ENCODE results near the gene CFDP1. TPM values are rescaled to one million over a fixed set of nuclear protein-coding genes. Genes with fewer than 3 reads are reported as not detected.

Gene CFDP1
- total RNA-seq, 1 donor from 2014 or later, result 60.2 TPM

GRCh38 chr16:75265911-75266701 lies 167.2 kb downstream of the CFDP1 start:
- peak; percentile 79 for DNase-seq (ENCODE audit: low spot score)

- no peak for DNase-seq (ENCODE audit: low spot score)
Measured at GRCh38 chr16:75264999-75265910, 168.0 kb downstream of the CFDP1 start.

- no peak for DNase-seq (ENCODE audit: low spot score)
Measured at GRCh38 chr16:75264457-75264998, 168.8 kb downstream of the CFDP1 start.

GRCh38 chr16:75263963-75264445 lies 169.3 kb downstream of the CFDP1 start:
- no peak for DNase-seq (ENCODE audit: low spot score)

- DNase-seq (ENCODE audit: low spot score), result no peak
Measured at GRCh38 chr16:75263291-75263962, 169.9 kb downstream of the CFDP1 start.

- DNase-seq (ENCODE audit: low spot score), result no peak
Measured at GRCh38 chr16:75262800-75263127, 170.5 kb downstream of the CFDP1 start.

GRCh38 chr16:75262104-75262799 lies 171.1 kb downstream of the CFDP1 start:
- no peak for DNase-seq (ENCODE audit: low spot score)

GRCh38 chr16:75261590-75262078 lies 171.7 kb downstream of the CFDP1 start:
- no peak for DNase-seq (ENCODE audit: low spot score)

GRCh38 chr16:75260851-75261589 lies 172.3 kb downstream of the CFDP1 start:
- DNase-seq (ENCODE audit: low spot score), result no peak

GRCh38 chr16:75258807-75259141 lies 174.5 kb downstream of the CFDP1 start:
- no peak for DNase-seq (ENCODE audit: low spot score)

- no peak for DNase-seq (ENCODE audit: low spot score)
Measured at GRCh38 chr16:75257886-75258806, 175.2 kb downstream of the CFDP1 start.

- DNase-seq (ENCODE audit: low spot score), result no peak
Measured at GRCh38 chr16:75256696-75257343, 176.5 kb downstream of the CFDP1 start.

GRCh38 chr16:75256059-75256571 lies 177.2 kb downstream of the CFDP1 start:
- DNase-seq (ENCODE audit: low spot score), result no peak

- no peak for DNase-seq (ENCODE audit: low spot score)
Measured at GRCh38 chr16:75254359-75254837, 178.9 kb downstream of the CFDP1 start.

GRCh38 chr16:75252946-75253911 lies 180.1 kb downstream of the CFDP1 start:
- DNase-seq (ENCODE audit: low spot score), result no peak

GRCh38 chr16:75252049-75252864 lies 181.0 kb downstream of the CFDP1 start:
- no peak for DNase-seq (ENCODE audit: low spot score)
